GM19238 (cell line): ENCODE measurements around the gene FUNDC2.
"Not testable (repeated sequence)": the region's sequence is repeated elsewhere in the genome, so short reads cannot be mapped to it uniquely, and the experiment has no call there.

ENCODE experiments used
- DNase-seq: peaks from one replicate; pipeline ENCODE4 v3.0.0; 2011; ENCODE audit warnings: low spot score; ENCODE audit not compliant: insufficient read length

FUNDC2 gene

GRCh38 chrX:155026727-155027508 lies at the start of gene FUNDC2:
Gene FUNDC2, plus strand, starts transcription at chrX:155026844. Its CDS starts 95 bp downstream, at chrX:155026939.
- DNase-seq, result peak; percentile 55

GRCh38 chrX:154979629-154980028 lies 47.0 kb upstream of the FUNDC2 start:
- DNase-seq, result no peak

GRCh38 chrX:154980330-154981115 lies 46.1 kb upstream of the FUNDC2 start:
- peak; percentile 19 for DNase-seq

- DNase-seq, result no peak
These were observed 45.6 kb upstream of the FUNDC2 start for GRCh38 chrX:154981116-154981411.

GRCh38 chrX:154986826-154987575 lies 39.6 kb upstream of the FUNDC2 start:
- DNase-seq, result no peak

GRCh38 chrX:154987940-154988339 lies 38.7 kb upstream of the FUNDC2 start:
- no peak for DNase-seq

GRCh38 chrX:154988719-154989118 lies 37.9 kb upstream of the FUNDC2 start:
- DNase-seq, result no peak

GRCh38 chrX:154990496-154990895 lies 36.1 kb upstream of the FUNDC2 start:
- no peak for DNase-seq

- no peak for DNase-seq
These were observed 35.6 kb upstream of the FUNDC2 start for GRCh38 chrX:154991039-154991438.

- no peak for DNase-seq
These were observed 35.2 kb upstream of the FUNDC2 start for GRCh38 chrX:154991476-154991875.

GRCh38 chrX:154998204-154998880 lies 28.3 kb upstream of the FUNDC2 start:
- DNase-seq, result no peak

GRCh38 chrX:155000841-155001240 lies 25.8 kb upstream of the FUNDC2 start:
- no peak for DNase-seq

GRCh38 chrX:155001873-155002272 lies 24.8 kb upstream of the FUNDC2 start:
- no peak for DNase-seq

- no peak for DNase-seq
These were observed 21.5 kb upstream of the FUNDC2 start for GRCh38 chrX:155005190-155005589.

GRCh38 chrX:155006379-155006778 lies 20.3 kb upstream of the FUNDC2 start:
- DNase-seq, result not testable (repeated sequence)

GRCh38 chrX:155006913-155007671 lies 19.6 kb upstream of the FUNDC2 start:
- not testable (repeated sequence) for DNase-seq

- DNase-seq, result not testable (repeated sequence)
These were observed 18.1 kb upstream of the FUNDC2 start for GRCh38 chrX:155008578-155008977.

GRCh38 chrX:155009994-155010472 lies 16.6 kb upstream of the FUNDC2 start:
- no peak for DNase-seq

GRCh38 chrX:155020591-155020990 lies 6.1 kb upstream of the FUNDC2 start:
- DNase-seq, result no peak

GRCh38 chrX:155022585-155022984 lies 4.1 kb upstream of the FUNDC2 start, which contains the start of gene F8:
Gene F8, minus strand, starts transcription at chrX:155022723. Its CDS starts 171 bp downstream, at chrX:155022552.
- DNase-seq, result no peak
